ENCODE data around the gene NIPAL1.

GRCh38 chr4:48071191-48071590 is 54.6 kb downstream of the NIPAL1 start:
- no peak for TF ChIP-seq EZH2 (IDR thresholded peaks at IDR 0.05; ENCODE audit: borderline replicate concordance, low read depth, low read length, poor library complexity, severe bottlenecking)
- TF ChIP-seq, protein P1, sequence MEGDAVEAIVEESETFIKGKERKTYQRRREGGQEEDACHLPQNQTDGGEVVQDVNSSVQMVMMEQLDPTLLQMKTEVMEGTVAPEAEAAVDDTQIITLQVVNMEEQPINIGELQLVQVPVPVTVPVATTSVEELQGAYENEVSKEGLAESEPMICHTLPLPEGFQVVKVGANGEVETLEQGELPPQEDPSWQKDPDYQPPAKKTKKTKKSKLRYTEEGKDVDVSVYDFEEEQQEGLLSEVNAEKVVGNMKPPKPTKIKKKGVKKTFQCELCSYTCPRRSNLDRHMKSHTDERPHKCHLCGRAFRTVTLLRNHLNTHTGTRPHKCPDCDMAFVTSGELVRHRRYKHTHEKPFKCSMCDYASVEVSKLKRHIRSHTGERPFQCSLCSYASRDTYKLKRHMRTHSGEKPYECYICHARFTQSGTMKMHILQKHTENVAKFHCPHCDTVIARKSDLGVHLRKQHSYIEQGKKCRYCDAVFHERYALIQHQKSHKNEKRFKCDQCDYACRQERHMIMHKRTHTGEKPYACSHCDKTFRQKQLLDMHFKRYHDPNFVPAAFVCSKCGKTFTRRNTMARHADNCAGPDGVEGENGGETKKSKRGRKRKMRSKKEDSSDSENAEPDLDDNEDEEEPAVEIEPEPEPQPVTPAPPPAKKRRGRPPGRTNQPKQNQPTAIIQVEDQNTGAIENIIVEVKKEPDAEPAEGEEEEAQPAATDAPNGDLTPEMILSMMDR (conservative IDR thresholded peaks at IDR 0.05; ENCODE audit: low read depth, low read length) = no peak
